GM18858 (cell line): Measurements from ENCODE around the gene DDR2.

Experiments used
- ATAC-seq: cut with Tn5 transposase; IDR thresholded peaks from one replicate; pipeline ENCODE4 v1.9.1; 2021; ENCODE audit not compliant: unreplicated experiment

The DDR2 gene

GRCh38 chr1:162823231-162823630 lies 191.0 kb downstream of the DDR2 start:
- no peak for ATAC-seq

- ATAC-seq = no peak
Measured at GRCh38 chr1:162823771-162824525, 191.7 kb downstream of the DDR2 start.

GRCh38 chr1:162829268-162829667 lies 197.0 kb downstream of the DDR2 start:
- ATAC-seq = no peak

- ATAC-seq = no peak
Measured at GRCh38 chr1:162832470-162832869, 200.2 kb downstream of the DDR2 start.

GRCh38 chr1:162835157-162835899 lies 203.1 kb downstream of the DDR2 start:
- peak; percentile 94 for ATAC-seq
